H1 (cell line): ENCODE data around the gene PCDH8. TPM values are rescaled to one million over a fixed set of nuclear protein-coding genes. Genes with fewer than 3 reads are reported as not detected.

Experiments used
- CTCF ChIA-PET: fragments of 300-600 bp; sonication (Branson Sonifier 250); formaldehyde crosslinking; loops from one replicate; lab custom pipeline; 2021; ENCODE audit not compliant: partially characterized antibody; lab: Charles Lee
- POLR2A ChIA-PET: fragments of 300-600 bp; sonication (Branson Sonifier 250); formaldehyde crosslinking; loops from one replicate; lab custom pipeline; 2021; ENCODE audit warnings: inconsistent platforms; ENCODE audit not compliant: partially characterized antibody; lab: Charles Lee
- DNase-seq, 2 experiments: peaks; one replicate each; pipeline versions ENCODE4 v3.0.0 to v3.0.0-alpha.2; 2010 to 2022; ENCODE audit warnings: low spot score in 2 of 2, low read depth in 1 of 2, mixed read lengths in 1 of 2
- FAIRE-seq: peaks from 2 replicates; lab custom pipeline; 2011; peaks lifted over from hg19 to GRCh38; lab: Jason Lieb, UNC
- H2AFZ ChIP-seq: 2 replicates; pipeline ENCODE4 v1.8.1; 2012; ENCODE audit warnings: low read length, inconsistent platforms
- H2AK5ac ChIP-seq: 2 replicates; pipeline ENCODE4 v1.6.1; 2013; ENCODE audit warnings: low read depth, low read length
- H2BK120ac ChIP-seq: replicated peaks from 2 replicates; pipeline ENCODE3; 2013; ENCODE audit warnings: low read depth, low read length, inconsistent platforms
- H2BK12ac ChIP-seq: 2 replicates; pipeline ENCODE4 v1.6.1; 2013; ENCODE audit warnings: low read depth, low read length
- H2BK15ac ChIP-seq: 2 replicates; pipeline ENCODE4 v1.6.1; 2013; ENCODE audit warnings: low read length
- H2BK20ac ChIP-seq: 2 replicates; pipeline ENCODE4 v1.6.1; 2013; ENCODE audit warnings: low read length
- H2BK5ac ChIP-seq: 2 replicates; pipeline ENCODE4 v1.6.1; 2013; ENCODE audit warnings: low read depth, low read length
- H3K14ac ChIP-seq: 2 replicates; pipeline ENCODE4 v1.6.1; 2013; ENCODE audit warnings: inconsistent platforms; ENCODE audit not compliant: insufficient read length
- H3K18ac ChIP-seq: 2 replicates; pipeline ENCODE4 v1.6.1; 2013; ENCODE audit warnings: low read length; ENCODE audit errors: extremely low read depth
- H3K23ac ChIP-seq: 2 replicates; pipeline ENCODE4 v1.6.1; 2013; ENCODE audit warnings: inconsistent platforms; ENCODE audit not compliant: insufficient read length
- H3K23me2 ChIP-seq: 2 replicates; pipeline ENCODE4 v1.6.1; 2013; ENCODE audit warnings: low read depth, low read length
- H3K27ac ChIP-seq: 2 replicates; pipeline ENCODE4 v1.6.1; 2011; ENCODE audit warnings: low read depth, low read length, inconsistent platforms
- H3K27me3 ChIP-seq, 4 experiments: replicated peaks in 1 of 4; 1 replicate in 1 of 4; 2 replicates in 3 of 4; pipeline versions ENCODE4 v1.6.1 to v1.8.1; 2011 to 2013; ENCODE audit warnings: low read length in 3 of 4, mild to moderate bottlenecking in 3 of 4, inconsistent platforms in 2 of 4, mixed read lengths in 2 of 4, moderate library complexity in 1 of 4; ENCODE audit not compliant: control insufficient read depth in 3 of 4, insufficient read depth in 3 of 4; ENCODE audit errors: extremely low read depth in 1 of 4
- H3K36me3 ChIP-seq, 4 experiments: 2 replicates each; pipeline versions ENCODE4 v1.6.1 to v1.8.1; 2011 to 2013; ENCODE audit warnings: mild to moderate bottlenecking in 4 of 4, low read length in 3 of 4, moderate library complexity in 2 of 4, control low read depth in 1 of 4, inconsistent platforms in 1 of 4; ENCODE audit not compliant: insufficient read depth in 4 of 4, control insufficient read depth in 2 of 4
- H3K4ac ChIP-seq: replicated peaks from 2 replicates; pipeline ENCODE3; 2013; ENCODE audit warnings: low read length, low read depth, mixed read lengths, inconsistent platforms; ENCODE audit not compliant: insufficient read length
- H3K4me1 ChIP-seq, 4 experiments: replicated peaks in 1 of 4; 1 replicate in 1 of 4; 2 replicates in 3 of 4; pipeline versions ENCODE4 v1.6.1 to v1.8.1; 2011 to 2013; ENCODE audit warnings: low read length in 3 of 4, inconsistent platforms in 2 of 4, mixed read lengths in 1 of 4; ENCODE audit not compliant: insufficient read depth in 4 of 4, control insufficient read depth in 3 of 4
- H3K4me2 ChIP-seq, 2 experiments: 2 replicates each; pipeline versions ENCODE4 v1.6.1 to v1.8.1; 2011 to 2013; ENCODE audit warnings: low read depth in 2 of 2, low read length in 2 of 2, control low read depth in 1 of 2, inconsistent platforms in 1 of 2, mild to moderate bottlenecking in 1 of 2; ENCODE audit not compliant: insufficient read depth in 1 of 2
- H3K4me3 ChIP-seq, 4 experiments: fragments of 200-600, 300-600 bp in 1 of 4; sonication (generic), shearing (Covaris generic), sonication (Bioruptor Twin) in 1 of 4; 2 replicates each; pipeline versions ENCODE4 v1.5.1 to v1.8.1; 2011 to 2016; ENCODE audit warnings: low read length in 4 of 4, low read depth in 3 of 4, control low read depth in 2 of 4, inconsistent platforms in 2 of 4, mild to moderate bottlenecking in 2 of 4, mixed read lengths in 1 of 4, moderate library complexity in 1 of 4; ENCODE audit not compliant: insufficient read depth in 2 of 4; ENCODE audit errors: extremely low read depth in 1 of 4
- H3K56ac ChIP-seq: replicated peaks from 2 replicates; pipeline ENCODE3; 2013; ENCODE audit warnings: low read depth, mild to moderate bottlenecking, mixed read lengths, low read length, inconsistent platforms; ENCODE audit not compliant: insufficient read length
- H3K79me1 ChIP-seq: 2 replicates; pipeline ENCODE4 v1.6.1; 2013; ENCODE audit warnings: low read depth, low read length, control low read depth
- H3K79me2 ChIP-seq, 2 experiments: 2 replicates each; pipeline versions ENCODE4 v1.6.1 to v1.8.1; 2012 to 2013; ENCODE audit warnings: low read length in 2 of 2, mild to moderate bottlenecking in 2 of 2, inconsistent platforms in 1 of 2; ENCODE audit not compliant: insufficient read depth in 2 of 2, control insufficient read depth in 1 of 2
- H3K9ac ChIP-seq, 4 experiments: replicated peaks in 1 of 4; 1 replicate in 1 of 4; 2 replicates in 3 of 4; pipeline versions ENCODE4 v1.6.1 to v1.8.1; 2011 to 2013; ENCODE audit warnings: low read depth in 3 of 4, low read length in 3 of 4, control low read depth in 2 of 4, mild to moderate bottlenecking in 2 of 4, moderate library complexity in 2 of 4, inconsistent platforms in 1 of 4; ENCODE audit errors: extremely low read depth in 1 of 4
- H3K9me3 ChIP-seq, 2 experiments: 2 replicates each; pipeline versions ENCODE4 v1.6.1 to v1.8.1; 2012 to 2013; ENCODE audit warnings: mild to moderate bottlenecking in 2 of 2, moderate library complexity in 2 of 2, control low read depth in 1 of 2, inconsistent platforms in 1 of 2, low read depth in 1 of 2, low read length in 1 of 2, mixed read lengths in 1 of 2; ENCODE audit not compliant: insufficient read depth in 2 of 2
- H4K20me1 ChIP-seq, 2 experiments: replicated peaks in 1 of 2; 2 replicates each; pipeline versions ENCODE3 to v1.8.1; 2011 to 2013; ENCODE audit warnings: inconsistent platforms in 2 of 2, low read length in 2 of 2, mild to moderate bottlenecking in 1 of 2; ENCODE audit not compliant: insufficient read depth in 2 of 2, control insufficient read depth in 1 of 2
- H4K5ac ChIP-seq: 2 replicates; pipeline ENCODE4 v1.6.1; 2013; ENCODE audit warnings: low read length, low read depth, mixed read lengths, inconsistent platforms; ENCODE audit not compliant: insufficient read length
- H4K8ac ChIP-seq: 2 replicates; pipeline ENCODE4 v1.8.0; 2013; ENCODE audit warnings: mild to moderate bottlenecking, moderate library complexity, low read length, inconsistent platforms; ENCODE audit not compliant: insufficient read depth; ENCODE audit errors: extremely low read depth
- H4K91ac ChIP-seq: replicated peaks from 2 replicates; pipeline ENCODE3; 2013; ENCODE audit warnings: low read length, mixed read lengths, inconsistent platforms; ENCODE audit not compliant: insufficient read length
- CTBP2 ChIP-seq: IDR thresholded peaks from 2 replicates; pipeline ENCODE4 v1.7.0; 2011; ENCODE audit warnings: borderline replicate concordance, mild to moderate bottlenecking, moderate library complexity, mixed read lengths, low read length; ENCODE audit not compliant: insufficient read depth, insufficient read length
- CTCF ChIP-seq, 3 experiments: IDR thresholded peaks; 1 replicate in 2 of 3; 2 replicates in 1 of 3; pipeline versions ENCODE4 v1.5.1 to v1.6.1; 2011; ENCODE audit warnings: low read length in 3 of 3, mild to moderate bottlenecking in 3 of 3, inconsistent platforms in 2 of 3, low read depth in 1 of 3, moderate library complexity in 1 of 3; ENCODE audit not compliant: insufficient read depth in 1 of 3; ENCODE audit errors: control extremely low read depth in 1 of 3
- GTF2F1 ChIP-seq: IDR thresholded peaks from 2 replicates; pipeline ENCODE4 v1.6.1; 2012; ENCODE audit warnings: low read depth, low read length, improper control_type of control experiment, borderline replicate concordance
- NANOG ChIP-seq: IDR thresholded peaks from 2 replicates; pipeline ENCODE4 v1.6.1; 2011; ENCODE audit warnings: low read length, low read depth, mild to moderate bottlenecking, inconsistent platforms; ENCODE audit not compliant: insufficient read depth, poor library complexity, severe bottlenecking
- POU5F1 ChIP-seq: IDR thresholded peaks from 2 replicates; pipeline ENCODE4 v1.6.1; 2011; ENCODE audit warnings: low read depth, mild to moderate bottlenecking, low read length, moderate library complexity
- RAD21 ChIP-seq, 2 experiments: IDR thresholded peaks in 1 of 2; conservative IDR thresholded peaks in 1 of 2; 2 replicates each; pipeline ENCODE4 v1.6.1; 2011; ENCODE audit warnings: low read depth in 2 of 2, low read length in 2 of 2, improper control_type of control experiment in 1 of 2, inconsistent platforms in 1 of 2, mild to moderate bottlenecking in 1 of 2, moderate library complexity in 1 of 2
- SP1 ChIP-seq: IDR thresholded peaks from 2 replicates; pipeline ENCODE4 v1.6.1; 2011; ENCODE audit warnings: low read depth, low read length
- TEAD4 ChIP-seq: IDR thresholded peaks from 2 replicates; pipeline ENCODE4 v1.6.1; 2012; ENCODE audit warnings: low read depth, low read length, inconsistent platforms, mixed read lengths
- WGBS, 2 experiments: shearing (Covaris generic) in 1 of 2; methylation state at CpG; one replicate each; pipeline versions ENCODE4 v1.1.6 to v1.1.7; 2013 to 2015; ENCODE audit warnings: low lambda C conversion rate in 2 of 2, mixed read lengths in 2 of 2, inconsistent platforms in 1 of 2, low coverage in 1 of 2, missing lambda C conversion rate in 1 of 2; ENCODE audit not compliant: insufficient replicate concordance in 2 of 2, insufficient coverage in 1 of 2, insufficient read length in 1 of 2; ENCODE audit errors: extremely low coverage in 1 of 2, missing lambda C conversion rate in 1 of 2; 5-methylcytosine and 5-hydroxymethylcytosine counted together
- polyA plus RNA-seq, 7 experiments: library from polyadenylated mRNA; depleted of rRNA in 3 of 7; stranded (reverse) in 5 of 7; unstranded in 2 of 7; fragments of >200 nt in 5 of 7; fragments of 200-250 nt in 2 of 7; gene quantifications; 1 replicate in 5 of 7; 2 replicates in 1 of 7; 4 replicates in 1 of 7; pipeline versions ENCODE4 v1.2.1 to v1.2.3, GENCODE V29; 2011 to 2013; ENCODE audit warnings: missing spikeins in 2 of 7, mixed read lengths in 2 of 7
- total RNA-seq: library from RNA; stranded (reverse); fragmentation: NEBNext Ultra II Directional; extraction: Animal tissue kit (Norgen Biotek cat#: 25700); gene quantifications from 2 replicates; pipeline ENCODE4 v1.2.1, GENCODE V29; 2021

Gene PCDH8
- total and polyA plus RNA-seq, 2 of the 8 experiments (the other 6 are each of a cell fraction or from before 2014, with no cell fraction given), result 0.82 to 1.6 TPM

DNA sequence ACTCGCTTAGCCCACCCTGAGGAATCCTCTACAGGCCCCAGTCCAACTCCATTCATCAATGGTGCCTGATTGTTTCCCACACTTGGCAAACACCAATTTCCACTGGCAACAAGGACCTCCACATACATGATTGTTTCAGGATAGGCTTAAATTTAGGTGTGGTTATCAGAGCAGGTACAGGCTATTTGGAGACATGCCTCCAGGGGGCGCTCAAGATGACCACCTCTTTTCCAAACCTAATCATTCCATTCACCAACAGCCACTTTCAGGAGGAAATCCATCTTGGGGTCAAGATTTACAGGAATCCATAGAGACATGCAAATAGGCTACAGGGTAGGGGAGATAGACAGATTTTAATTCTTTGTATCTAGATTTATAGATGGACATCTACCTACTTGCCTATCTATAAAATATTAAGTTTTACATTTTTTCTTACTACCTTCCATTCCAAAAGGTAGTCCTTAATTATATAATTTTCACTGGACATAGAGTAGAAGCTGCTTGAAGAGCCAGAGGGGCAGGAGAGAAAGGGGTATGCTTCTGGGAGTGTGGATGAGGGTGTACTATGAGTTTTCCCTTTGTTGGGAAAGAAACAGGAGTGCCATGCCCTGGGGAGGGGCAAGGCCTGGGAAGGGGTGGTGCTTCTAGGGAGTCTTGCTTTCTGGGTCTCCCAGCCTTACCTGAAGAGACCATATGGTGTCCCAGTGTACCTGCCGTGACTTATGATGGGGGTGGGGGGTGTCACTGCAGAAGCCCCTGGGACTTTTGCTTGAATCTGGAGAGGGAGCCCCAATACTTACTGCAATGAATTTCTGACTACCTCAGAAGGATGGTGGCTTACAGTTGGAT is 14.1 kb upstream of the PCDH8 start:
- Histone ChIP-seq H3K9me3 (no peaks in the 10 kb centered on the region), H4K5ac (no peak overlapping the region), H2BK5ac (no peak overlapping the region), H3K4me3 (no peak overlapping the region), H3K36me3 (no peaks in the 10 kb centered on the region), H4K91ac (no peak overlapping the region), H2BK12ac (no peak overlapping the region), H3K14ac (no peak overlapping the region)
- 49% methylated on average over 3 of the region's 3 CpGs; no CpG with 5 or more reads in 1 of the 2 experiments for WGBS, 2 experiments
- no peak for TF ChIP-seq CTBP2
- TF ChIP-seq CTCF (IDR thresholded peaks at IDR 0.05; ENCODE audit: control extremely low read depth in 1 of 3, insufficient read depth in 1 of 3, low read depth in 1 of 3, low read length in 3 of 3), result peak; percentile 22 to 80 (median 78)
- TF ChIP-seq SP1, result no peak
- no peak for TF ChIP-seq GTF2F1
- TF ChIP-seq TEAD4, result 0 out of 2 replicates have a peak, but pooled peaks have one; percentile 50
- TF ChIP-seq POU5F1, result no peak
- peak; percentile 65 to 75 for TF ChIP-seq RAD21 (IDR thresholded peaks at IDR 0.05 in 1 of 2, conservative IDR thresholded peaks at IDR 0.05 in 1 of 2; ENCODE audit: low read depth in 2 of 2, low read length in 2 of 2)
- no peak for TF ChIP-seq NANOG
- TF ChIP-seq, all 59 proteins: peak for 3
- ChIA-PET CTCF (interaction anchor here (0.6 to 15.1 kb wide), 27 partner anchors 12 to 395 kb away, joined by 3 to 177 read pairs (median 4); partner anchors contain the start of gene PCDH8), POLR2A (interaction anchor here (0.9 kb wide), 1 partner anchor 11 kb away, joined by 6 read pairs; no protein-coding TSS in a partner anchor)
- Histone ChIP-seq H4K20me1 (no peaks in the 10 kb centered on the region), H4K8ac (no peak overlapping the region), H2AK5ac (no peak overlapping the region), H2BK20ac (0 out of 2 replicates have a peak overlapping the region, but pooled peaks have one; percentile 51), H2BK120ac (no peak overlapping the region), H2AFZ (no peak overlapping the region), H3K4ac (no peak overlapping the region), H3K23ac (no peak overlapping the region), H3K18ac (no peak overlapping the region), H3K9ac (no peak overlapping the region), H2BK15ac (no peak overlapping the region), H3K4me2 (no peak overlapping the region), H3K27ac (no peak overlapping the region), H3K79me1 (no peaks in the 10 kb centered on the region), H3K27me3 (no peaks in the 10 kb centered on the region), H3K56ac (no peak overlapping the region), H3K23me2 (no peaks in the 10 kb centered on the region), H3K79me2 (no peaks in the 10 kb centered on the region), H3K4me1 (peaks cover 0 to 4% (median 2%) of the 10 kb centered on the region in 4 experiments; a peak in 2 of 7 replicates)
- FAIRE-seq (peak; percentile 95), DNase-seq (peak in 1 of 2 experiments; percentile 89)
